Aorta (tissue), 5 donors: Measurements from ENCODE around the gene CFLAR. TPM values are rescaled to one million over a fixed set of nuclear protein-coding genes. Genes with fewer than 3 reads are reported as not detected.

Experiments
- ATAC-seq: fragments of 200-7000 bp; cut with Tn5 transposase; one replicate; pipeline ENCODE4 v1.9.1; 2022; ENCODE audit warnings: moderate library complexity; ENCODE audit not compliant: low FRiP score
- DNase-seq, 2 donors: peaks; one replicate each; pipeline ENCODE4 v3.0.0-alpha.2; 2020
- H3K27ac ChIP-seq, 2 donors: one replicate each; pipeline ENCODE4 v1.5.1; 2013; ENCODE audit warnings: low read length in 2 of 2, mild to moderate bottlenecking in 2 of 2, moderate library complexity in 2 of 2, control low read depth in 1 of 2, inconsistent platforms in 1 of 2, low read depth in 1 of 2
- H3K27me3 ChIP-seq, 2 donors: one replicate each; pipeline ENCODE4 v1.6.1; 2013; ENCODE audit warnings: control low read depth in 1 of 2, low read length in 1 of 2, mild to moderate bottlenecking in 1 of 2, moderate library complexity in 1 of 2; ENCODE audit not compliant: insufficient read depth in 2 of 2, control insufficient read depth in 1 of 2
- H3K36me3 ChIP-seq, 2 donors: one replicate each; pipeline ENCODE4 v1.6.1; 2013; ENCODE audit warnings: control low read depth in 1 of 2, low read length in 1 of 2, mild to moderate bottlenecking in 1 of 2; ENCODE audit not compliant: insufficient read depth in 2 of 2, control insufficient read depth in 1 of 2
- H3K4me1 ChIP-seq, 2 donors: one replicate each; pipeline ENCODE4 v1.6.1; 2013; ENCODE audit warnings: low read length in 2 of 2, control low read depth in 1 of 2, mild to moderate bottlenecking in 1 of 2, moderate library complexity in 1 of 2; ENCODE audit not compliant: insufficient read depth in 2 of 2, control insufficient read depth in 1 of 2
- H3K4me3 ChIP-seq, 2 donors: one replicate each; pipeline ENCODE4 v1.5.1; 2013; ENCODE audit warnings: low read length in 2 of 2, control low read depth in 1 of 2, mild to moderate bottlenecking in 1 of 2
- H3K9me3 ChIP-seq: one replicate; pipeline ENCODE4 v1.6.1; 2013; ENCODE audit warnings: mild to moderate bottlenecking, low read length; ENCODE audit not compliant: control insufficient read depth
- WGBS, 2 donors: extraction: QIAGEN DNeasy Blood & Tissue Kit; methylation state at CpG; one replicate each; pipeline ENCODE4 v1.1.7; 2013; 5-methylcytosine and 5-hydroxymethylcytosine counted together
- intact Hi-C, 2 donors: fragments of 100-400 bp; cut with DNase I; formaldehyde crosslinking; loops; one replicate each; pipeline versions ENCODE4 v1.14.2 to v1.15.0; 2022
- polyA plus RNA-seq, 2 donors: library from polyadenylated mRNA; stranded (reverse); fragments of 200-250 nt; gene quantifications; one replicate each; pipeline ENCODE4 v1.2.3, GENCODE V29; 2013
- total RNA-seq, 2 donors: library from RNA; stranded (reverse); fragmentation: NEBNext Ultra II Directional; extraction: Animal tissue kit (Norgen Biotek cat#: 25700); gene quantifications; one replicate each; pipeline ENCODE4 v1.2.1, GENCODE V29; 2021
- donor health status: healthy with polysubstance abuse.
- donor health status: Bipolar disorder and iron deficiency.
- donor health status: DM: no; HTN: no; CAD: no.
- donor health status: DM: no; HTN: no; CAD: no.
- donor health status: DM: yes; HTN: yes; CAD: no.

CFLAR gene
- total and polyA plus RNA-seq, 4 donors, result 30.4 to 244 (median 109) TPM

DNA sequence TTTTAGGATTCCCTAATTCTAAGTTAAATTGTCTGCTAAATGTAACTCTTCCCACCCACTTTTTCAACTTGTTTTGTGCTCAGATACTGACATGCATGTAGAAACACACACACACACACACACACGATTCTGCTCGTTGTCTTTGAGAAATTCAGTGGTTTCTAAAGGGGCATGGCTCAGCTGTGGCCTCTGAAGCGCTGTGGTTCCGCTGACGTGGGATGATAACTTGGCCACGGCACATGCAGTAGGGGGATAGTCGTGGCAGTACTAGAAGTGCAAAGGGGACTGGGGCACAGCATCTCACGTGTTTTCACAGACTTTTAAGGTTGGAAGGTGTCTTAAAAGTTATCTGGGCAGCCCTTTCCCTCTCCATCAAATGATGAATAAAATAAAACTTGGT is 85.4 kb downstream of the CFLAR start:
- Histone ChIP-seq H3K27ac (no peak overlapping the region), H3K4me3 (no peak overlapping the region), H3K9me3 (no peaks in the 10 kb centered on the region), H3K36me3 (no peaks in the 10 kb centered on the region), H3K4me1 (no peaks in the 10 kb centered on the region), H3K27me3 (no peaks in the 10 kb centered on the region)
- 85 to 92% methylated on average over 8 of the region's 8 CpGs for WGBS, 2 donors
- intact Hi-C loops, result no loop called here
- ATAC-seq (no peak), DNase-seq (no peak)

DNA sequence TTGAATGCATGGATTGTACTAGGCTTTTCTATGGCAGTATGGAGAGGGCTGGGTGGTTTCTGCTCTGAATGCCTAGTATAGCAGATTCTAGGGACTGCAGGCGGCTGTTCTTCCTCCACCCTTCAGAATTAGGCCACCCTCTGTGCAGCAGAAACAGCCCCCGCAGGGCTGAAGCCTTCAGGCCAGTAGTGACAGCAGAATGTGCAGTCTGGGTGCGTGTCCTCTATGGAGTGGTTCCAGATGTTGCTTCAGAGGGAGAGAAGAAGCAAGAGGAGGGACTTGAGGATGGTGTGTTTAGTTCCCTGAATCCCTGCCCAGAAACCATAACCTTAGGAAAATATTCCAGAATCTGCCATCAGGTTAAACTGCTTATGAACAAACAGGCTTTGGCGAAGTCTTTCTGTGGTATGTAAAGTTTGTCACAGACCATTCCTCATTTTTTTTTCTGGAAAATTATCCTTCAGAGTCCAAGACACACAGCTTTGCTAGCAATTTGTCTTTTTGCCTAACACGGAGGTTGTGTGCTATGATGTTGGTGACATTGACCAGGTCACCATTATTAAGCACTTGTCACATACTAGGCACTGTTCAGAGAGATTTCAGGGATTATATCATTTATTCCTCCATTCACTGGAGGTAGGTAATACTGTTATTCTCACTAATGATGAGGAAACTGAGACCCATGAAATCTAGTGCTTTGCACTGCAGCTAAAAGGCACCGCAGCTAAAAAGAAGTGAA is 88.1 kb downstream of the CFLAR start:
- no peaks in the 10 kb centered on the region for H3K9me3 ChIP-seq
- no peaks in the 10 kb centered on the region for H3K36me3 ChIP-seq
- DNase-seq, result no peak
- no peak overlapping the region for H3K4me3 ChIP-seq
- intact Hi-C loops, result no loop called here
- no peaks in the 10 kb centered on the region for H3K4me1 ChIP-seq
- no peak for ATAC-seq
- 46 to 56% methylated on average over 6 of the region's 6 CpGs for WGBS, 2 donors
- H3K27ac ChIP-seq, result no peak overlapping the region
- no peaks in the 10 kb centered on the region for H3K27me3 ChIP-seq

DNA sequence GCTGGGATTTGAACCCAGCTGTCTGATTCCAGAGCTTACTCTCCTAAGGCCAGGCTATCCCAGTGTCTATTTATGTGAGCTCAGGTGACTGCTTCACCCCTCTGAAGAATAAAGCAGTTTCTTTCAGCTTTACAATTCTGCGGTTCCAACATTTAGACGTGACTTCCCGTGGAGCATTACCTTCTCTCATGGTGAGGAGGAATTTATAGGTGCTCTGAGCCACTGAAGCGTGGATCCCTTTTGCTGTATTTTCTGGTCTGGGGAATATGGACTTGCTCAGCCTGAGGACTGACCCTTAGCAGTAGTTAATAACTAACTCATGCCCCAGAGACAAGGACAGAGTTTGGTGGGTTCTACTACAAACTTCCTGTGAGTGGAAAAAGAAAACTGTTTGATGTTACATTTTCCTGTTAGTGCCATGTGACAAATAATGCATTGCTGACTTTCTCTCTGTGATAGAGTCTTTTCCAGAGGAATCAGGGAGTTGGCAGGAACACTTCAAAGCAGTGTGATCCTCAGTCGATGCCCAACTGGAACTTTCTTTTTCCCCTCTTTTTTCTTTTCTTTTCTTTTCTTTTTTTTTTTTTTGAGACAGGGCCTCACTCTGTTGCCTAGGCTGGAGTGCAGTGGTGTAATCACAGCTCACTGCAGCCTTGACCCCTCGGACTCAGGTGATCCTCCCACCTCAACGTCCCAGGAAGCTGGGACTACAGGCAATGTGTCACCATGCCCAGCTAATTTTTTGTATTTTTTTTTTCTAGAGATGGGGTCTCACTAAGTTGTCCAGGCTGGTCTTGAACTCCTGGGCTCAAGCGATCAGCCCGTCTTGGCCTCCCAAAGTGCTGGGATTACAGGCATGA is 88.9 kb downstream of the CFLAR start:
- DNase-seq (no peak), ATAC-seq (no peak)
- intact Hi-C loops, result no loop called here
- no peak overlapping the region for H3K27ac ChIP-seq
- no peaks in the 10 kb centered on the region for H3K4me1 ChIP-seq
- H3K9me3 ChIP-seq, result no peaks in the 10 kb centered on the region
- no peaks in the 10 kb centered on the region for H3K36me3 ChIP-seq
- H3K27me3 ChIP-seq, result no peaks in the 10 kb centered on the region
- no peak overlapping the region for H3K4me3 ChIP-seq
- WGBS, 2 donors, result 90 to 92% methylated on average over 9 of the region's 9 CpGs

DNA sequence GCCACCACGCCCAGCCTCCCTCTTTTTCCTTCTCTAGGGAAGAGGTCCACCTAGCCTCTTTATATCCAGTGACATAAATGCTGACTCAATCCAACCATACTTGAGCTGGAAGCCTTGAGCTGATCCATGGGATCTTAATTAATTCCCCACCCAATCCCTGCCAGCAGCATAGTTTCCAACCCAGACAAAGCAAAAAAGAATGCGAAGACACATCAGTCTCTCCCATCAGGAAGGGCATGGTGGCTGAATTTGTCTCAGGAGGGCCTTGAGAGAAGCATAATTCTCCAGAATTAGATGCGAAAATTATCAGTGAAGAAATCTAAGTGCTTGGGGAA is 89.5 kb downstream of the CFLAR start:
- H3K36me3 ChIP-seq, result no peaks in the 10 kb centered on the region

DNA sequence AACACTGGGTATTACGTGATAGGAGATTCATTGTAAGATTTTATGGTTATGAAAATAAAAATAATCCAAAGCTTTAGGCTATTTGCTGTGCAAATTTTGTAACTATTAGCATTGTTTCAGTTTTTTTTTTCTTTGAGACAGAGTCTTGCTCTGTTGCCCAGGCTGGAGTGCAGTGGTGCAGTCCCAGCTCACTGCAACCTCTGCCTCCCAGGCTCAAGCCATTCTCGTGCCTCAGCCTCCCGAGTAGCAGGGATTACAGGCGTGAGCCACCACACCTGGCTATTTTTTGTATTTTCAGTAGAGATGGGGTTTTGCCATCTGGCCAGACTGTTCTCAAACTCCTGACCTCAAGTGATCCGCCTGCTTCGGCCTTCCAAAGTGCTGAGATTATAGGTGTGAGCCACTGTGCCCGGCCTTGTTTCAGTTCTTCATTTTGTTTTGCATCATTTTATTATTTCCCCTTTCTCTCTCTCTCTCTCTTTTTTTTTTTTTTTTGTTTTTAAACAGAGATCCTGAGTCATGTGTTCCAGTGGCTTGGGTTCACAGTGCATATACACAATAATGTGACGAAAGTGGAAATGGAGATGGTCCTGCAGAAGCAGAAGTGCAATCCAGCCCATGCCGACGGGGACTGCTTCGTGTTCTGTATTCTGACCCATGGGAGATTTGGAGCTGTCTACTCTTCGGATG is 92.7 kb downstream of the CFLAR start:
- H3K9me3 ChIP-seq, result no peaks in the 10 kb centered on the region
- no peak overlapping the region for H3K27ac ChIP-seq
- H3K4me1 ChIP-seq, result no peaks in the 10 kb centered on the region
- DNase-seq, result peak in 1 of 2 donors; percentile 69
- 93 to 94% methylated on average over 12 of the region's 12 CpGs for WGBS, 2 donors
- no peak overlapping the region for H3K4me3 ChIP-seq
- peak; percentile 59 for ATAC-seq
- no peaks in the 10 kb centered on the region for H3K36me3 ChIP-seq
- no peaks in the 10 kb centered on the region for H3K27me3 ChIP-seq
- intact Hi-C loops, result no loop called here

More for the DNA sequence above, 89.5 kb downstream of the CFLAR start:
- Histone ChIP-seq H3K27ac (no peak overlapping the region), H3K27me3 (no peaks in the 10 kb centered on the region), H3K4me3 (no peak overlapping the region), H3K9me3 (no peaks in the 10 kb centered on the region), H3K4me1 (no peaks in the 10 kb centered on the region)
- WGBS, 2 donors, result 84 to 93% methylated on average over 3 of the region's 3 CpGs
- ATAC-seq (no peak), DNase-seq (no peak)
- intact Hi-C loops, result no loop called here

DNA sequence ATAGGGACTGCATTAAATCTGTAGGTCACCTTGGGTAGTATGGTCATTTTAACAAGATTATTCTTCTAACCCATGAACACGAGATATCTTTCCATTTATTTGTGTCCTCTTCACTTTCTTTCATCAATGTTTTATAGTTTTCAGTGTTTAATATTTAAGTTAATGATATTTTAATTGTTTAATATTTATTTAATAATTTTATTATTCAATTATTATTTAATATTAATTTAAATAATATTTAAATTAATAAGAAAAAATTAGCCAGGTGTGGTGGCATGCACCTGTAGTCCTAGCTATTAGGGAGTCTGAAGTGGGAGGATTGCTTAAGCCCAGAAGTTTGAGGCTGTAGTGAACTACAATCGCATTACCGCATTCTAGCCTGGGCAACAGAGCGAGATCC is 100.0 kb downstream of the CFLAR start:
- no peaks in the 10 kb centered on the region for H3K4me1 ChIP-seq
- no peaks in the 10 kb centered on the region for H3K9me3 ChIP-seq
- H3K27ac ChIP-seq, result no peak overlapping the region
- no peaks in the 10 kb centered on the region for H3K36me3 ChIP-seq
- ATAC-seq, result no peak
- 97 to 98% methylated on average over 4 of the region's 4 CpGs for WGBS, 2 donors
- no peaks in the 10 kb centered on the region for H3K27me3 ChIP-seq
- no peak for DNase-seq
- no peak overlapping the region for H3K4me3 ChIP-seq
- intact Hi-C loops, result no loop called here

DNA sequence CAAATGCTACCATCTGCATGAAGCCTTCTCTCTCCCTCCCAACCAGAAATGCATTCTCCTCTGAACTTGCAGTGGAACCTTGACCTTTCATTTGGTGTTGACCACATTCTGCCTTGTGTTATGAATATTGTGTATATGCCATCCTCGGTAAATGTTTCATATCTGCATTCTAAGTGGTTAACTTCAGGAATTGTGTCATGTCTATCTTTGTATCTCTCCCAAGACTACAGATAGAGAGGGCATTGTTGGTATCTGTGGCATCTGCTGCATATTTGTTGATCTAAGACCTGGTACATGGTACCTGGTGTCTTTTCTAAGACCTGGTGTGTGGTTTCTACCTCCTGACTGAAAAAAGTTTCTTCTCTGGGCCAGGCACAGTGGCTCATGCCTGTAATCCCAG is 101.0 kb downstream of the CFLAR start:
- no peak overlapping the region for H3K27ac ChIP-seq
- H3K27me3 ChIP-seq, result no peaks in the 10 kb centered on the region
- H3K4me3 ChIP-seq, result no peak overlapping the region
- ATAC-seq (no peak), DNase-seq (no peak)
- intact Hi-C loops, result no loop called here
- H3K36me3 ChIP-seq, result no peaks in the 10 kb centered on the region
- 95 to 97% methylated on average over 1 of the region's 1 CpG for WGBS, 2 donors
- H3K9me3 ChIP-seq, result no peaks in the 10 kb centered on the region
- no peaks in the 10 kb centered on the region for H3K4me1 ChIP-seq

DNA sequence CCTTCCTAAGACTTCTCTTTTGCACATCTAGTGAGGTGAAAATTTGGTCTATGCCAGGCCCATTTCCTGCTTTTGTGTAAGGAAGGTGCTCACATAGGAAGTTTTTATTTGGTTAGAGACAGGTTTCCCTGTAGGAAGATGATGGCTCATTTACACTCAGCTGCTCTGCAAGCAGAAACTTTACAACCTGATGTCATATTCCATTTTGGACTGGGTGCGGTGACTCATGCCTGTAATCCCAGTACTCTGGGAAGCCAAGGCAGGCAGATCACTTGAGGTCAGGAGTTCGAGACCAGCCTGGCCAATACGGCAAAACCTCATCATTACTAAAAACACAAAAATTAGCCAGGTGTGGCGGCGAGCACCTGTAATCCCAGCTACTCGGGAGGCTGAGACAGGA is 102.8 kb downstream of the CFLAR start:
- Histone ChIP-seq H3K27me3 (no peaks in the 10 kb centered on the region), H3K9me3 (no peaks in the 10 kb centered on the region), H3K4me3 (no peak overlapping the region), H3K27ac (no peak overlapping the region), H3K4me1 (no peaks in the 10 kb centered on the region), H3K36me3 (no peaks in the 10 kb centered on the region)
- ATAC-seq (no peak), DNase-seq (no peak)
- intact Hi-C loops, result no loop called here
- WGBS, 2 donors, result 95% methylated on average over 6 of the region's 6 CpGs
